Gastroesophageal sphincter (tissue), 4 donors: ENCODE measurements around the gene CNTROB. TPM values are rescaled to one million over a fixed set of nuclear protein-coding genes. Genes with fewer than 3 reads are reported as not detected.

Source experiments
- ATAC-seq: fragments of 150-250 bp; one replicate; pipeline ENCODE4 v1.9.1; 2016; ENCODE audit warnings: mild to moderate bottlenecking, moderate library complexity
- H3K27ac ChIP-seq, 4 donors: fragments of 200-600 bp; sonication (generic) in 3 of 4; 1 replicate in 3 of 4; 2 replicates in 1 of 4; pipeline ENCODE4 v1.5.1; 2016 to 2019
- H3K27me3 ChIP-seq: fragments of 200-600 bp; sonication (generic); one replicate; pipeline ENCODE4 v1.5.1; 2019
- H3K36me3 ChIP-seq, 2 donors: fragments of 200-600 bp; sonication (generic); one replicate each; pipeline ENCODE4 v1.5.1; 2019; ENCODE audit warnings: control low read depth in 1 of 2
- H3K4me1 ChIP-seq, 3 donors: fragments of 200-600 bp; sonication (generic); 1 replicate in 2 of 3; 2 replicates in 1 of 3; pipeline ENCODE4 v1.5.1; 2016 to 2019; ENCODE audit warnings: control low read depth in 2 of 3
- H3K4me3 ChIP-seq, 2 donors: fragments of 200-600 bp; sonication (generic); one replicate each; pipeline ENCODE4 v1.5.1; 2019; ENCODE audit warnings: mild to moderate bottlenecking in 1 of 2, moderate library complexity in 1 of 2
- H3K9me3 ChIP-seq, 3 donors: fragments of 200-600 bp; sonication (generic); one replicate each; pipeline ENCODE4 v1.5.1; 2017 to 2019; ENCODE audit warnings: control low read depth in 2 of 3
- CTCF ChIP-seq, 4 experiments: fragments of 200-600 bp in 2 of 4; fragments of 450-650 bp in 2 of 4; sonication (generic) in 1 of 4; IDR thresholded peaks; one replicate each; pipeline ENCODE4 v1.5.1; 2017 to 2019; ENCODE audit warnings: antibody characterized with exemption in 4 of 4, mild to moderate bottlenecking in 2 of 4, moderate library complexity in 2 of 4
- EP300 ChIP-seq: sonication (generic); formaldehyde crosslinking; IDR thresholded peaks from one replicate; pipeline ENCODE4 v1.6.1; 2017; ENCODE audit warnings: antibody characterized with exemption, mild to moderate bottlenecking
- POLR2A ChIP-seq, 2 donors: fragments of 450-650 bp; IDR thresholded peaks; one replicate each; pipeline ENCODE4 v1.6.1; 2017; ENCODE audit warnings: antibody characterized with exemption in 2 of 2, mild to moderate bottlenecking in 2 of 2, moderate library complexity in 1 of 2
- POLR2AphosphoS5 ChIP-seq: sonication (generic); formaldehyde crosslinking; IDR thresholded peaks from one replicate; pipeline ENCODE4 v1.6.1; 2017; ENCODE audit warnings: antibody characterized with exemption
- WGBS, 2 donors: methylation state at CpG; one replicate each; pipeline ENCODE4 v1.1.5; 2018; ENCODE audit warnings: low coverage in 1 of 2; 5-methylcytosine and 5-hydroxymethylcytosine counted together
- total RNA-seq, 4 donors: library from RNA; depleted of rRNA; stranded (reverse); fragments of >200 nt; gene quantifications; one replicate each; pipeline ENCODE4 v1.1.0, GENCODE V29; 2016

The CNTROB gene
- total RNA-seq, 4 donors from 2014 or later: 15.6 to 31.8 (median 18.2) TPM

GRCh38 chr17:7969433-7969832, 37.4 kb downstream of the CNTROB start:
- peaks cover 5% of the 10 kb centered on the region for H3K27me3 ChIP-seq
- no peak for TF ChIP-seq POLR2AphosphoS5
- no peak for TF ChIP-seq CTCF (IDR thresholded peaks at IDR 0.05)
- TF ChIP-seq POLR2A (IDR thresholded peaks at IDR 0.05): no peak
- no peak for TF ChIP-seq EP300
- H3K27ac ChIP-seq: no peak overlapping the region
- no peak for ATAC-seq
- WGBS, 2 donors: 85 to 90% methylated on average over 4 to 6 of the region's 6 CpGs
- no peaks in the 10 kb centered on the region for H3K4me1 ChIP-seq
- peaks cover 0 to 7% (median 0%) of the 10 kb centered on the region in 3 donors for H3K9me3 ChIP-seq
- no peaks in the 10 kb centered on the region for H3K36me3 ChIP-seq
- H3K4me3 ChIP-seq: no peak overlapping the region

- H3K4me1 ChIP-seq: no peaks in the 10 kb centered on the region
- 69 to 85% methylated on average over 4 of the region's 4 CpGs for WGBS, 2 donors
- ATAC-seq: no peak
- peaks cover 0 to 17% (median 0%) of the 10 kb centered on the region in 3 donors for H3K9me3 ChIP-seq
- TF ChIP-seq POLR2AphosphoS5 (no peak), POLR2A (IDR thresholded peaks at IDR 0.05) (no peak), EP300 (no peak), CTCF (IDR thresholded peaks at IDR 0.05) (no peak)
- no peak overlapping the region for H3K27ac ChIP-seq
- H3K36me3 ChIP-seq: no peaks in the 10 kb centered on the region
- no peak overlapping the region for H3K4me3 ChIP-seq
- H3K27me3 ChIP-seq: peaks cover 5% of the 10 kb centered on the region
Measured at GRCh38 chr17:7971651-7972050, 39.6 kb downstream of the CNTROB start.

- no peaks in the 10 kb centered on the region for H3K36me3 ChIP-seq
- no peak overlapping the region for H3K4me3 ChIP-seq
- H3K27ac ChIP-seq: no peak overlapping the region
- 82 to 95% methylated on average over 2 to 6 of the region's 8 CpGs for WGBS, 2 donors
- H3K4me1 ChIP-seq: no peaks in the 10 kb centered on the region
- peaks cover 0 to 17% (median 0%) of the 10 kb centered on the region in 3 donors for H3K9me3 ChIP-seq
- TF ChIP-seq EP300: no peak
- no peak for TF ChIP-seq CTCF (IDR thresholded peaks at IDR 0.05)
- no peak for TF ChIP-seq POLR2AphosphoS5
- no peak for TF ChIP-seq POLR2A (IDR thresholded peaks at IDR 0.05)
- no peak for ATAC-seq
- H3K27me3 ChIP-seq: peaks cover 5% of the 10 kb centered on the region
Measured at GRCh38 chr17:7972131-7972785, 40.3 kb downstream of the CNTROB start.

GRCh38 chr17:7974638-7975131, 42.7 kb downstream of the CNTROB start:
- H3K27me3 ChIP-seq: peaks cover 5% of the 10 kb centered on the region
- TF ChIP-seq POLR2A (IDR thresholded peaks at IDR 0.05) (no peak), CTCF (IDR thresholded peaks at IDR 0.05) (no peak), POLR2AphosphoS5 (no peak), EP300 (no peak)
- H3K9me3 ChIP-seq: peaks cover 0 to 17% (median 0%) of the 10 kb centered on the region in 3 donors
- H3K4me1 ChIP-seq: no peaks in the 10 kb centered on the region
- no peak for ATAC-seq
- H3K4me3 ChIP-seq: no peak overlapping the region
- no peaks in the 10 kb centered on the region for H3K36me3 ChIP-seq
- H3K27ac ChIP-seq: no peak overlapping the region

GRCh38 chr17:7977039-7977438, 45.0 kb downstream of the CNTROB start:
- H3K4me1 ChIP-seq: no peaks in the 10 kb centered on the region
- H3K4me3 ChIP-seq: no peak overlapping the region
- peaks cover 0 to 17% (median 0%) of the 10 kb centered on the region in 3 donors for H3K9me3 ChIP-seq
- no peaks in the 10 kb centered on the region for H3K36me3 ChIP-seq
- no peak for TF ChIP-seq EP300
- no peak for TF ChIP-seq POLR2A (IDR thresholded peaks at IDR 0.05)
- no peak for TF ChIP-seq CTCF (IDR thresholded peaks at IDR 0.05)
- H3K27ac ChIP-seq: no peak overlapping the region
- peaks cover 11% of the 10 kb centered on the region for H3K27me3 ChIP-seq
- 93% methylated on average over 3 of the region's 4 CpGs; no CpG with 5 or more reads in 1 of the 2 donors for WGBS, 2 donors
- ATAC-seq: no peak
